ENCODE results near the gene SLC27A3. TPM values are rescaled to one million over a fixed set of nuclear protein-coding genes. Genes with fewer than 3 reads are reported as not detected.
A peak's percentile ranks its signal among the peaks of the same experiment; 100 is the strongest.
"Not testable (repeated sequence)": the region's sequence is repeated elsewhere in the genome, so short reads cannot be mapped to it uniquely, and the experiment has no call there.

Gene SLC27A3
- polyA plus RNA-seq, 1 donor: 18.1 TPM

- DNase-seq (ENCODE audit: low read depth): no peak
Measured at GRCh38 chr1:153779781-153780541, 4.8 kb downstream of the SLC27A3 start.

DNA sequence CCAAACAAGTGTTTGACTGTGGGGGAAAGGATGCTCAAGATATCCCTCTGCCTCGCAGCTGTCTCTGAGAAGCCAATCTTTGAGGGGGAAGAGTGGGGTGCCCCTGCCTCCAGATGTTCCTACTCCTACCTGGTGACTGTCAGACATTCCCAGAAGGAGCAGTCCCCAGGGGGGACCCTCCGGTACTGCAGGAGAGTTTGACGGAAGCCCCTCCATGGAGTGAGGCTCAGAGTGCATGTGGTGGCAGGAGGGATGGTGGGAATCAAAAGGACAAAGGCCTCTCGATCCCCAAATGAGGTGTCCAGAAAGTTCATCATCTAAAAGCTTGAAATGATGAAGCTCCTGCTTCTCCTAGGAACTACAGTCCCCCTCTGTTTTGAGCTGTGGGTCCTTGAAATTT is 5.3 kb downstream of the SLC27A3 start:
- no peak for DNase-seq (ENCODE audit: low read depth)

DNA sequence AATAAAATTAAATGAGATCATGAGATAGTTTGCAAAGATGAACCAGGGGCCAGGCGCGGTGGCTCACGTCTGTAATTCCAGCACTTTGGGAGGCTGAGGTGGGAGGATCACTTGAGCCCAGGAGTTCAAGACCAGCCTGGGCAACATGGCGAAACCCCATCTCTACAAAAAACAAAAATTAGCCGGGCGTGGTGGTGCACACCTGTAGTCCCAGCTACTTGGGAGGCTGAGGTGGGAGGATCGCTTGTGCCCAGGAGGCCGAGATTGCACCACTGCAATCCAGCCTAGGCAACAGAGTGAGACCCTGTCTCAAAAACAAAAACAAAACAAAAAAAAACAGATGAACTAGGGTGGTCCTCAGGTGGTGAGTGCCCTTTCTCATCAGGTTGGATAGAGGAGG is 7.4 kb downstream of the SLC27A3 start:
- not testable (repeated sequence) for DNase-seq (ENCODE audit: low read depth)

GRCh38 chr1:153783233-153784190 is 8.3 kb downstream of the SLC27A3 start:
- DNase-seq (ENCODE audit: low read depth): peak; percentile 65

DNA sequence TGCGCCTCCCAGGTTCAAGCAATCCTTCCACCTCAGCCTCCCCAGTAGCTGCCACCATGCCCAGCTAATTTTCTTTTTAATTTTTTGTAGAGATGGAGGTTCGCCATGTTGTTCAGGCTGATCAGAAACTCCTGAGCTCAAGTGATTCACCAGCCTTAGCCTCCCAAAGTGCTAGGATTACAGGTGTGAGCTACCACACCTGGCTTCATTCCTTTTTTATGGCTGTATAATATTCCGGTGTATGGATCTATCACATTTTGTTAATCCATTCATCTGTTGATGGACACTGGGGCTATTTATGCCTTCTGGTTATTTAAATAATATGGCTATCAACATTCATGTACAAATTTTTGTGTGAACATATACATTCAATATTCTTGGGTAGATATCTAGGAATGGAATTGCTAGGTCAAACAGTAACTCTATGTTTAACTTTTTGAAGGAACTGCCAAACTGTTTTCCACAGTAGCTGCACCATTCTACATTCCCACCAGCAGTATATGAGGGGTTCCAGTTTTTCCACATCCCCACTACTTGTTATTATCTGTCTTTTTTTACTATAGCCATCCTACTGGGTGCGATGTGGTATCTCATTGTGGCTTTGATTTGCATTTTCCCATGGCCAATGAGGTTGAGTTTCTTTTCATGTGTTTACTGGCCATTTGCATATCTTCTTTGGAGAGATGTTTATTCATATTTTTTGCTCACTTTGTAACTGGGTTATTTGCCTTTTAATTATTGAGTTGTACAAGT is 11.0 kb downstream of the SLC27A3 start:
- DNase-seq (ENCODE audit: low read depth): no peak

GRCh38 chr1:153789478-153790034 is 14.3 kb downstream of the SLC27A3 start:
- no peak for DNase-seq (ENCODE audit: low read depth)

DNA sequence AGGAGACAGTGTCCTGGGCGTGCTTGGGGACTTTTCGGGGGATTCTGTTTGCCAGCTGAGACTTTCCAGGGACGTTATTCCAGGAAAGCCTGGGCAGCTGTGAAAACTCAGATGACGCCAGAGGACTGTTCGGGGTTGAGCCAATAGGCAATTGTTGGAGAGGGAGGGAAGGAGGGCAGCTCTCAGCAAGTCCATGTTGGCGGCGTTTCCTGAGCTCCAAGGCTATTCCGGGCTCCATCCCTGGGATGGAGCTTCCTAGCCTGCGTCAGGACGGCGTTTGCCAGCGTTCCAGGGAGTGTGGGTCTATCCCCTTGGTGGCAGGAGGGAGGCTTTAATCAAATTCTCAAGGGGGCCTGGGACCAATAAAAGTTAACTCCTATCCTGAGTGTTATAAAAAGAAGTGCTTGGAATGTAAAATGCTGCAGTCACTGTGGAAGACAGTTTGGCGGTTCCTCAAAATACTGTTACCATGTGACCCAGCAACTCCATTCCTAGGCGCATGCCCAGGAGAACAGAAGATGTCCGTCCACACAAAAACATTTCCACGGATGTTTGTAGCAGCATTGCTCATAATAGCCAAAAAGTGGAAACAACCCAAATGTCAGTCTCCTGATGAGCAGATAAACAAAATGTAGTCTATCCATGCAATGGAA is 15.2 kb downstream of the SLC27A3 start:
- DNase-seq (ENCODE audit: low read depth): peak; percentile 59

DNA sequence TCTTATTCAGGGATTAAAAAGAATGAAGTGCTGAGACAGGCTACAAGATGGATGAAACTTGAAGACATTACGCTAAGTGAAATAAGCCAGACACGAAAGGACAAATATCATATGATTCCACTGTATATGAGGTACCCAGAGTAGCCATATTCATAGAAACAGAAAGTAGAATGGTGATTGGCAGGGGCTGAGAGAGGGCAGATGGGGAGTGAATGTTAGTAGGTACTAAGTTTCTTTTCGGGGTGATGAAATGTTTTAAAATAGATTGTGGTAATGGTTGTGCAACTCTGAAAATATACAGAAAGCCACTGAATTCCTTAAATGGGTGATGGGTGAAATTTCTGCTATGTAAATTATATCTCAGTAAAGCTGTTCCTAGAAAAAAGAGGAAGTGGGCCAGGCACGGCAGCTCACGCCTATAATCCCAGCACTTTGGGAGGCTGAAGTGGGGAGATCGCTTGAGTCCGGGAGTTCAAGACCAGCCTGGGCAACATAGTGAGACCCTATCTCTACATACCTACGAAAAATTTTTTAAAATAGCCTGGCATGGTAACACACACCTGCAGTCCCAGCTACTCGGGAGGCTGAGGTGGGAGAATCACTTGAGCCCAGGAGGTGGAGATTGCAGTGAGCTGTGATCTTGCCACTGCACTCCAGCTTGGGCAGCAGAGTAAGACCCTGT is 15.9 kb downstream of the SLC27A3 start:
- DNase-seq (ENCODE audit: low read depth): no peak

DNA sequence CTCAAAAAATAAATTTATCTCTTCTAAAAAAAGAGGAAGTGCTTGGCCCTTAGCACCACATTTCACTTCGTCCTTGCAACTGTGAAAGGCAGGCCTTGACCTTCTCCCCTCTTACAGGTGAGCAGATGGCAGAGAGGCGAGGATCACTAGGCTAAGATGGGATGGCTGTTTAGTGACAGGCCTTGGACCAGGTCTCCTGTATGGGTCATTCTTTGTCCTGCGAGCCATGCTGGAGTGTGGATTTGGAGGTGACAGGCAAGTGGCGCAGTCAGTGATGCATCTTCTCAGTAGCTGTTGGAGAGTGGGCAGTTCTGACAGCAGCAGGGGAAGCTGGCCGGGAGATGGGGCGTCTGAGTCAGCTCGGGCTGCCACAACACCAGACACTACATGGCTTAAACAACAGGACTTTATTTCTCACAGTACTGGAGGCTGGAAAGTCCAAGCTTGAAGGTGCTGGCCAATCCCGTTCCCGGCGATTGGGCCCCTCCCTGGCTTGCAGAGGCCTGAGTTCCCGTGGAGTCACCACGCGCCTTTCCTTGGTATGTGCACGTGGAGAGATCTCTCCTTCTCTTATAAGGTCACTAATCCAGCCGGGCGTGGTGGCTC is 16.5 kb downstream of the SLC27A3 start:
- DNase-seq (ENCODE audit: low read depth): no peak

DNA sequence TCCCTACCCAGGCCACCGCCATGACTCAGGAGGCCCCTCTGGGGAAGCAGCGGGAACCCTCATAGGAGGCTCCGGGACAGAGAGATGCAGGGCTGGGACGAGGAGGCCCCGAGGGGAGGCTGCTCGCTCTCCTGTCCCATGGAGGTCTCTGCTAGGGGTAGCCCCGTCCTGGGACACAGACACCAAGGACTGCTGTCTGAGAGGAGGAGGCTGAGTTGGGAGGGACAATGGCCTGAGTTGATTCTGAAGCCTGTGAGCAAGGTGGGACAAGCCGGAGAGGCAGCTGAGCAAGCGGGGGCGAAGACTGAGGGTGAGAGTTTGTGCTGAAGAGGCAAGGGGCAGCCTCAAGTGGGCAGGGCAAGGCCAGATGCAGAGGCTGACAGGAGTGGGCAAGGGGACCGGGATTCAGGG is 17.4 kb downstream of the SLC27A3 start:
- no peak for DNase-seq (ENCODE audit: low read depth)

DNA sequence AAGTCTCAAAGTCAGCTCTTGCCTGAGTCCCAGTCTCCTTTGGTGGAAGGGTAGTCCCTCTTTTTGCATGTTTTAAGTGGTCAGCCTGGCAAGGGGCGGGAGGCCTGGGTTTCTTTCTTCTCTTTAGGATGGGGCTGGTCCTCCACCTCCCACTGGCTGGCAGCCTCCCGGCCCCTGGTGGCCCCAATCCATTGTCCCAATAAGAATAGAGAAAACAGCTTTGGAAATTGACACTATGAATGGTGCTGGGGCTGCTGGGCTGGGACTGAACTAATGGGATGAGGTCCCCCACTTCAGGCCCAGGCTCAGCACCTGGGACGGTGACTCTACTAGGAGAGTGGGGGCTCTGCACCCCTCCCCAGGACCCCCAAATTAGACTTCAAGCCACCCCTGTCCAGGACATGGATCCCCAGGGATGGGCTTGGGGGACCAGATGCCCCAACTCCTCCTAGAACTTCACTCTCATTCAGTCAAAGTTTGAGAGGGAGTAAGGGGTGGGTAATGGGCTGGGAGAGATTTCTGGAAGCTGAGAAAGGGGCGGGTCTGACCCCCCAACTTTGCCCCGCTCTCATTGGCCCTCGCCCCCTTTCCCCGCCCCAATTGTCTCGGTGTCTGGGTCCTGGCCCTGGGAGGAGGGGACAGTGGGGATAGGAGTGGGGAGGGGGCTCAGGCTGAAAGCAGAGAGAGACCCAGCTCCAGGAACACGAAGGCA is 18.2 kb downstream of the SLC27A3 start:
- DNase-seq (ENCODE audit: low read depth): no peak

DNA sequence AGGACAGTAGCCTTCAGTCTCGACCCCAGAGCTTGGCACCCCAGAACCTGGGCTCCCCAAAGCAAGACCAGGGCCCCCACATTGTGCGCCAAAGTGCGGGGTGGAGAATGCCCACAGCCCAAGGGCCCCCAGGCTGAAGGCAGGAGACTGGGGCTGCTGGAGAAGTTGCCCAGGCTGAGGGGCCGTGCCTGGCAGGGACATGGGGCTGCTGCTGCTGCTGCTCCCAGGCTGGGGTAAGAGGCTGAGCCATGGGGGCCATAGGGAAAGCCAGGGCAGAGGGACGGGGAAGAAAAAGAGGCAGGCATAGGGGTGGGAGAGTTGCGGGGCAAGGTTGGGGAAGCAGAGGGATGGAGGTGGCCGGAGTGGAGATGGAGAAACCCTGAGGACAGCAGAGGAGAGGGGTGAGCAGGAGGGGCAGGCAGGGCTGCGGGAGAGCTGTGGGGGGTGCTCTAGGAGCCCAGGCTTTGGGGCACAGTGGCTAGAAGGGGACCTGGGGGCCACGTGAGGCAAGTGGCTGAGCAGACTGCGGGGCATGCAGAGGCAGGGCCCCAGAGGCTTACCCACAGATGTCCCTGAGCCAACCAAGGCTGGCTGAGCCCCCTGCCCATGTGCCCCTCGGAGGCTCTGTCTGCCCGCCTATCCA is 18.9 kb downstream of the SLC27A3 start:
- no peak for DNase-seq (ENCODE audit: low read depth)

DNA sequence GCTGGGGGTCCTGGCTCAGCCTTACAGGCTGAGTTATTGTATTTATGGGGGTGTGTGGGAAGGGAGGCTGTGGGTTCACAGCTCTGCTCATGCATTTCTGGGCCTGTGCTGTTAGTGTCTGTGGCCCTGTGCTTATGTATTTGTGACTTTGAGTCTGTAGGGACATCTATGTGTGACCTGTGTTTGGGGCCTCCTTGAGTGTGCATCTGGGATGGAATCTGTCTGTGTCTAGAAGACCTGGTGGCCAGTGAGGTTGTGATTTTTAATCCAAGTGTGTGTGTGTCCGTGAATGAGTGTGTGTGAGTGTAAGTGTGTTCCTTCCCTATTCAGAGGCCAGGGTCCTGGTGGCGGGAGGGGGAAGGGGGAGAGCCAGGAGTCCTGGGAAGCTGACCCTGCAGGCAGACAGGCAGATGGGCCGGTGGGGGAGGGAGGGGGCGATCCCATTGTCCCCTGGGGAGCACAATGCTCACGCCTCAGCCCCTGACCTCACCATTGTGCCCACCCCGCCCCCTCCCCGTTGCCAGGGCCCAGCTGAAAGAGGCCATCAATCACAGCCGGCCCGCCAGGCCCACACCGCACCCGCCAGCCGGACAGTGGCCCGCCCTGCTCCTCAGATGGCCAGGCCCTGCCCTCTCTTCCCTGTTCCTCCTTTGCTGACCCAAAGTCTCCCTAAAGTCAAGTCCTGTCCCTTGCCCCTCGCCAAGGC is 19.6 kb downstream of the SLC27A3 start:
- no peak for DNase-seq (ENCODE audit: low read depth)

DNA sequence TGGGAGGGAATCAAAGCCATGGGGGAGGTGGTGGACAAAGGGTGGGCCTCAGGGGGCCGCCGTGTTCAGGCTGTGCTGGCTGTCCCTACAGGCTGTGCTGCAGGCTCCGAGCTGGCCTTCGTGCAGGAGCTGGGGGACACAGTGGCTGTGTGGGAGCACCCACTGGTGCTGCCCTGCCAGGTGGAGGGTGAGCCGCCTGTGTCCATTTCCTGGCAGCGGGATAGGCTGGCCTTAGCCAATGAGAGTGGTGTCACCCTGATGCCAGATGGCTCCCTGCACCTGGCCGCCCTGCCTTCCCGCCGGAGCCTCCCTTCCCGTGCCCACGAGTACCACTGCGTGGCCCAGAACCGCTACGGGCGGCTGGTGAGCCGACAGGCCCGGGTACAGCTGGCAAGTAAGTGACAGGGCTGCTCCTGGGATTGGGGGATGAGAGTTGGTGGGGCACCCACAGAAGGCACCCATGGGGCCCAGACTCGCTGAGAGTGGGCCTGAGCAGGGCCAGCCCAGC is 20.2 kb downstream of the SLC27A3 start:
- no peak for DNase-seq (ENCODE audit: low read depth)

DNA sequence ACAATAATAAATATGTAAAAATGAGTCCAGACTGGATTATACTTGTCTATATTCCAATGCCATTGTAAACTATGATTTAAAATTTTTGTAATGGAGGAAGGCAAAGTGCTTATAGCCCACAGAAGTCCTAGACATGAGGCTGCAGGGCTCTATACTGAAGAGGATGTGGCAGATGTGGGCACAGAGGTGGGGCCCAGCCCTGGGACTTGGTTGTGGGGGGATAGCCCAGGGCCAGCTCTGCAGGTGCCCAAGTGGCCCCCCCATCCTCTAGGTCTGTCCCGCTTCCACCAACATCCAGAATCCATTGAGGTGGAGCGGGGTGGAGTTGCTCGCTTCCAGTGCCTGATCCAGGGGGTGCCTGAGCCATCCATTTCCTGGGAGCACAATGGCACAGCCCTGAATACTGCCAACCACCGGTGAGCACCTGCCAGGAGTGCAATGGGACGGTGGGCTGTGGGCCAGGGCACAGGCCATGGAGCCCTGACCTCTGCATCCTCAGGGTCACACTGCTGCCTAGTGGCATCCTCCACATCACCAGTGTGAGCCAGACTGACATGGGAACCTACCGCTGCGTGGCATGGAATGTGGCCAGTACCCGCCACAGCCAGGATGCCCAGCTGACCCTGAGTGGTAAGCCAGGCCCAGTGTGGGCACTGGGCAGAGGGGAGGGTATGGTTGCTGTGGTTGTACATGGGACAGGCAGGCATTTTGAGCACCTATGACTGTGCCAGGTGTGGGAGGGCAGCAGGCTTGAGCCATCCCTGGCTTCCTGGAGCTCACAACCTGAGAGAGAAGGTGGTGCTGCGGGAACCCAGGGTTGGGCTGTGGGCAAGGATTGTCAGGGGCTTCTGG is 21.0 kb downstream of the SLC27A3 start:
- no peak for DNase-seq (ENCODE audit: low read depth)

DNA sequence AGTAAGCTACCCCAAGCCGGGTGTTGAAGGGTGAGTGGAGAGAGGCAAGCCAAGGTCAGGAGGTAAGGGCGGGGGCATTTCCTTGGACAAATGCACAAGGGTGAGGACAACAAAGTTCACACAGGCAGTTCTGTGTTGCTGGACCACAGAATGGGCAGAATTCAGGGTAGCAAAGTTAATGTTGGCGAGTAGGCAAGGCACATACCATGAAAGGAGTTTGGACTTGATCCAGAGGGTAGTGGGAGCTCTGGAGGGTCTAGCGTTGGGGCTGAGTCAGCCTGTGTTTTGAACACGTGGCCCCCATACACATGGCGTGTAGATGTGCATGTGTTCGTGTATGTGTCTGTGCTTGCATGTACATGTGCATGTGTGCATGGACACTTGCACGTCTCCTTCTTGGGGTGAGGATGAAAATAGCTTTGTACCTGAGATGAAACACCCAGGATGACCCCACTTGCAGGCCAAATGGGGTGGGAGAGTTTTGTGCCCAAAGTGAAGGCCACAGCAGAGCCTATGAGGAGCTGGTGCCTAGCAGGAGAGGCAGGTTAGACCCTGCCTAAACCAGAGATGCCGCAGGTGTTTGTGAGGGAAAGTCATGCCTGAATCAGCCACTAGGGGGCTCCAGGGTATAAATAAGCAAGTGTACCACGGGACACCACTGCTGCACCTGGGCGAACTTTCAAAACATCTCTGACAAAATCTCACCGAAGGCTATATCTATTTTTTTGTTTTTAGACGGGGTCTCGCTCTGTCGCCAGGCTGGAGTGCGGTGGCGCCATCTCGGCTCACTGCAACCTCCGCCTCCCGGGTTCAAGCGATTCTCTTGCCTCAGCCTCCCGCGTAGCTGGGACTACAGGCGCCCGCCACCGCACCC is 21.8 kb downstream of the SLC27A3 start:
- no peak for DNase-seq (ENCODE audit: low read depth)

Measured in forelimb muscle (tissue), 1 donor.